Measurements from ENCODE around the gene SLC25A40. TPM values are rescaled to one million over a fixed set of nuclear protein-coding genes. Genes with fewer than 3 reads are reported as not detected.

Gene SLC25A40
- total RNA-seq, 4 donors from 2014 or later, result 1.4 to 50.8 (median 25.4) TPM

GRCh38 chr7:87895363-87895762, 19.2 kb upstream of the SLC25A40 start:
- TF ChIP-seq POLR2A (IDR thresholded peaks at IDR 0.05) (no peak), POLR2AphosphoS5 (IDR thresholded peaks at IDR 0.05) (no peak), EP300 (IDR thresholded peaks at IDR 0.05; ENCODE audit: low read depth) (no peak), CTCF (IDR thresholded peaks at IDR 0.05) (no peak)
- Histone ChIP-seq H3K4me3 (no peak overlapping the region), H3K9me3 (no peaks in the 10 kb centered on the region), H3K27me3 (no peaks in the 10 kb centered on the region), H3K4me1 (no peaks in the 10 kb centered on the region), H3K27ac (no peak overlapping the region), H3K36me3 (peaks cover 0 to 17% (median 1%) of the 10 kb centered on the region in 4 donors)
- in situ Hi-C loops (cut with MboI; ENCODE audit: low pct_ligation_motif_present in 1 of 4, low pct_unique_long_range_greater_than_20kb in 1 of 4, low sequenced_read_pairs in 3 of 4), result loop anchor here in 3 of 4 donors (25.0 kb wide), 2 partner anchors 383 to 558 kb away; partner anchors contain the start of gene CROT (in 3 of the 3)
- DNase-seq, result no peak
- WGBS, 2 donors (ENCODE audit: low coverage in 1 of 2), result 89 to 92% methylated on average over 2 of the region's 2 CpGs
- intact Hi-C loops (cut with DNase I; ENCODE audit: low total_unique reads), result no loop called here

GRCh38 chr7:87886875-87887274, 10.7 kb upstream of the SLC25A40 start:
- no peak overlapping the region for H3K4me3 ChIP-seq
- peaks cover 0 to 26% (median 0%) of the 10 kb centered on the region in 4 donors for H3K36me3 ChIP-seq
- H3K27ac ChIP-seq, result no peak overlapping the region
- no peaks in the 10 kb centered on the region for H3K4me1 ChIP-seq
- H3K27me3 ChIP-seq, result no peaks in the 10 kb centered on the region
- no peak for DNase-seq
- intact Hi-C loops (cut with DNase I; ENCODE audit: low total_unique reads) (loop anchor here (5.0 kb wide), 1 partner anchor 465 kb away; no protein-coding TSS in a partner anchor), in situ Hi-C loops (cut with MboI; ENCODE audit: low pct_ligation_motif_present in 1 of 4, low pct_unique_long_range_greater_than_20kb in 1 of 4, low sequenced_read_pairs in 3 of 4) (loop anchor here in 3 of 4 donors (10.0 to 25.0 kb wide), 3 partner anchors 375 to 550 kb away; partner anchors contain the start of gene CROT (in 3 of the 3))
- TF ChIP-seq EP300 (IDR thresholded peaks at IDR 0.05; ENCODE audit: low read depth), result no peak
- no peak for TF ChIP-seq POLR2A (IDR thresholded peaks at IDR 0.05)
- TF ChIP-seq POLR2AphosphoS5 (IDR thresholded peaks at IDR 0.05), result no peak
- peak; percentile 38 to 58 (median 50) for TF ChIP-seq CTCF (IDR thresholded peaks at IDR 0.05)
- H3K9me3 ChIP-seq, result no peaks in the 10 kb centered on the region

GRCh38 chr7:87885018-87885417, 8.9 kb upstream of the SLC25A40 start:
- intact Hi-C loops (cut with DNase I; ENCODE audit: low total_unique reads) (loop anchor here (5.0 kb wide), 1 partner anchor 463 kb away; no protein-coding TSS in a partner anchor), in situ Hi-C loops (cut with MboI; ENCODE audit: low pct_ligation_motif_present in 1 of 4, low pct_unique_long_range_greater_than_20kb in 1 of 4, low sequenced_read_pairs in 3 of 4) (loop anchor here in 3 of 4 donors (10.0 to 25.0 kb wide), 3 partner anchors 373 to 548 kb away; partner anchors contain the start of gene CROT (in 3 of the 3))
- DNase-seq, result no peak
- H3K4me1 ChIP-seq, result no peaks in the 10 kb centered on the region
- H3K9me3 ChIP-seq, result no peaks in the 10 kb centered on the region
- WGBS, 2 donors (ENCODE audit: low coverage in 1 of 2), result 87 to 93% methylated on average over 2 of the region's 2 CpGs
- TF ChIP-seq CTCF (IDR thresholded peaks at IDR 0.05), result no peak
- H3K4me3 ChIP-seq, result no peak overlapping the region
- H3K27me3 ChIP-seq, result no peaks in the 10 kb centered on the region
- no peak overlapping the region for H3K27ac ChIP-seq
- H3K36me3 ChIP-seq, result peaks cover 0 to 26% (median 0%) of the 10 kb centered on the region in 4 donors

GRCh38 chr7:87882151-87882937, 6.2 kb upstream of the SLC25A40 start:
- Histone ChIP-seq H3K36me3 (peaks cover 0 to 9% (median 0%) of the 10 kb centered on the region in 4 donors), H3K4me1 (peaks cover 4 to 16% (median 10%) of the 10 kb centered on the region in 4 donors), H3K27me3 (no peaks in the 10 kb centered on the region), H3K9me3 (no peaks in the 10 kb centered on the region), H3K4me3 (no peak overlapping the region), H3K27ac (no peak overlapping the region)
- TF ChIP-seq CTCF (IDR thresholded peaks at IDR 0.05), result no peak
- no peak for TF ChIP-seq EP300 (IDR thresholded peaks at IDR 0.05; ENCODE audit: low read depth)
- TF ChIP-seq POLR2AphosphoS5 (IDR thresholded peaks at IDR 0.05), result no peak
- TF ChIP-seq POLR2A (IDR thresholded peaks at IDR 0.05), result no peak
- DNase-seq, result no peak
- intact Hi-C loops (cut with DNase I; ENCODE audit: low total_unique reads) (no loop called here), in situ Hi-C loops (cut with MboI; ENCODE audit: low pct_ligation_motif_present in 1 of 4, low pct_unique_long_range_greater_than_20kb in 1 of 4, low sequenced_read_pairs in 3 of 4) (loop anchor here in 3 of 4 donors (10.0 to 25.0 kb wide), 3 partner anchors 370 to 545 kb away; partner anchors contain the start of gene CROT (in 3 of the 3))
- 90 to 100% methylated on average over 4 of the region's 4 CpGs for WGBS, 2 donors (ENCODE audit: low coverage in 1 of 2)
